HUDEP-2 (cell line): ENCODE results near the gene RBL2.
"Not testable (repeated sequence)": the region's sequence is repeated elsewhere in the genome, so short reads cannot be mapped to it uniquely, and the experiment has no call there.

ENCODE experiments used
- DNase-seq, 76 experiments: peaks; one replicate each; lab custom pipeline; 2025; ENCODE audit not compliant: unreplicated experiment in 76 of 76; lab: John Stamatoyannopoulos, UW

Gene RBL2

GRCh38 chr16:53434377-53435065, at the start of gene RBL2:
RBL2 (plus strand) TSS chr16:53434471; CDS start chr16:53434557, 86 bp downstream.
- peak in 75 of 76 experiments; percentile 7 to 82 (median 65) for DNase-seq

- not testable (repeated sequence) for DNase-seq
Observed at GRCh38 chr16:53384610-53385009, 49.7 kb upstream of the RBL2 start.

GRCh38 chr16:53404959-53405358, 29.3 kb upstream of the RBL2 start:
- DNase-seq: no peak

GRCh38 chr16:53412549-53412948, 21.7 kb upstream of the RBL2 start:
- DNase-seq: no peak

- DNase-seq: no peak
Observed at GRCh38 chr16:53413864-53414263, 20.4 kb upstream of the RBL2 start.

- no peak for DNase-seq
Observed at GRCh38 chr16:53414381-53414780, 19.9 kb upstream of the RBL2 start.

- no peak for DNase-seq
Observed at GRCh38 chr16:53415504-53415903, 18.8 kb upstream of the RBL2 start.

- DNase-seq: no peak
Observed at GRCh38 chr16:53417011-53417410, 17.3 kb upstream of the RBL2 start.

- no peak for DNase-seq
Observed at GRCh38 chr16:53417976-53418375, 16.3 kb upstream of the RBL2 start.

GRCh38 chr16:53419383-53419709, 14.9 kb upstream of the RBL2 start:
- DNase-seq: not testable (repeated sequence)

GRCh38 chr16:53421248-53421647, 13.0 kb upstream of the RBL2 start:
- DNase-seq: no peak

- not testable (repeated sequence) for DNase-seq
Observed at GRCh38 chr16:53423968-53424367, 10.3 kb upstream of the RBL2 start.

- DNase-seq: no peak
Observed at GRCh38 chr16:53428681-53429080, 5.6 kb upstream of the RBL2 start.

- peak in 41 of 76 experiments; percentile 1 to 58 (median 18) for DNase-seq
Observed at GRCh38 chr16:53429221-53429943, 4.9 kb upstream of the RBL2 start.

- DNase-seq: no peak
Observed at GRCh38 chr16:53430363-53430762, 3.9 kb upstream of the RBL2 start.

GRCh38 chr16:53433509-53433908, 762 bp upstream of the RBL2 start:
- DNase-seq: no peak

- no peak for DNase-seq
Observed at GRCh38 chr16:53433930-53434376, 318 bp upstream of the RBL2 start.

GRCh38 chr16:53435066-53435688, 906 bp downstream of the RBL2 start:
- peak in 71 of 76 experiments; percentile 8 to 81 (median 52) for DNase-seq

GRCh38 chr16:53440125-53440524, 5.9 kb downstream of the RBL2 start:
- DNase-seq: no peak

GRCh38 chr16:53445534-53445933, 11.3 kb downstream of the RBL2 start:
- DNase-seq: no peak

- DNase-seq: no peak
Observed at GRCh38 chr16:53446090-53446489, 11.8 kb downstream of the RBL2 start.
